NCI-H1436 (cell line): ENCODE results near the gene METTL22.

Experiments
- DNase-seq: peaks from one replicate; lab custom pipeline; 2025; lab: John Stamatoyannopoulos, UW

Gene METTL22

DNA sequence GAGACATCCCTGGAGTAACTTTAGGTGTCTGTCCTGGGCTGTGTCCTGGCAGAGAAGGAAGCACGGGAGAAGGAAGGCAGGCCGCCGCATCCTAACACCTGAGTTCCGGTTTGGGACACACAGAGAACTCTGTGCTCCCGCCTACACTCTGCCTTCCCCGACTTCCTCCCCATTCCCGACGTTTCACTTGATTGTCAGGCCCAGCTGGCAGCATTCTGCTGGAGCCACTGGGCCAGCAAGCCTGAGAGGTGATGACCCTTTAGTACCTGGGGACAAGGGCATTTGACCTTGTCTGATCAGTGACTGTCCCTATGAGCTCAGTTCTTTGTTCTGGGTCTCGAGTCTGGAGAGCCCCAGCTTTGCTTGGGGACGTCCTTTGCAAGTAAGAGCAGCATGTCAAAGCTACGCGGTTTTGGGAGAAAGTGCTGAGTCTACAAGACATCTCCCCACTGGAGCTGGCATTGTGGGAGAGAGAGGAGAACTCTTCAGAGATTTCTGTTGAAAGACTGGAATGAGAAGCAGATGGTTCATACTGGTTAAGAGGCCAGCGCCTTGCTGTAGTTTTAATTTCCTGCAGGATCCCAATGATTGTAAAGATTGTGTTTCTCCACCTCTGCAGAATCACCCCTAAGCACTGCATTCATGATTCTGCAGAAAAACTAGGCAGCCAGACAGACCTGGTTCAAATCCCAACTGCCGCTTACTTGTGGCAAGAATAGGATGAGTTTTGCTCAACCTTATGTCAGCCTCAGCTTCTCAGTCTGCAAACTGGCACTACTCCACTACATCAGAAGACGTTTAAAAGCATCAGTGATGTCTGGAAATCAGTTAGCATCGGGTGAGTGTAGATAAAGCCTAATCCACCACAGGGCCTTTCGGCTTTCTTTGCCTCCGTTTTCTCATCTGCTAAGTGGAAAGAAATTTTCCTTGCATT, 73.6 kb downstream of the METTL22 start:
- DNase-seq, result no peak

DNA sequence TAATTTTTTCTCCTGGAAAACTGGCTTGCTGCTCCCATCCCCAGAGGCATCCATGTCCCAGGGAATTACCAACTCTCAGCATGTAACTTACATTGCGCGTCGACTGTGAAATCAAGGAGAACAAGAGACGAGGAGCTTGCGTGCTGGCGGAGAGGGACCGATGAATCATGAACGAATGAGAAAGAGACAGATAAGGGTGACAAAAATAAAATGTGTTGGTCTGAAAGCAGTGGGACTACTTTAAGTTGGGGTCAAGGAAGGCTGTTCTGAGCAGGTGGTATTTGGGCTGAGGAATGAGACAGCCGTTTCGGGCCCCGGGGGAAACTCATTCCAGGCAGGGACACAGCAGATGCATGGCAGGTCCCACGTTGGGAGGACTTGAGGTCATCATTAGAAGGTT, 75.4 kb downstream of the METTL22 start:
- DNase-seq, result no peak

DNA sequence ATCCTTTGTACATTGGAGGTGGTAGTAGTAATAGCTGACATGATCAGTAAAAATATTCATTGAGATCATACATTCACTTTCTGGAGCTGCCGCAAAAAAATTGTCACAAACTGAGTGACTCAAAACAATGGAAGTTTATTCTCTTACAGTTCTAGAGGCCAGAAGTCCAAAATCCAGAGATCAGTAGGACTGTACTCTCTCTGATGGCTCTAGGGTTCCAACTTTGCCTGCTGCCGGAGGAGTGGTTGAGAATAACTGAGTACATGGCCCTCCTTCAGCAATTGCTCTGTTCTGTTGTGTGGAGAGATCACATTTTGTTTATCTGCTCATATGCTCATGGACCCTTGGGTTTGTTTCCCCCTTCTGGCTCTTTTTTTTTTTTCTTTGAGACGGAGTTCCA, 76.5 kb downstream of the METTL22 start:
- no peak for DNase-seq
